Kidney (tissue), 14 donors: ENCODE data around the gene MUC2. TPM values are rescaled to one million over a fixed set of nuclear protein-coding genes. Genes with fewer than 3 reads are reported as not detected.

ENCODE experiments used
- DNase-seq, 5 donors: peaks; one replicate each; pipeline ENCODE4 v3.0.0-alpha.2; 2013 to 2020
- FAIRE-seq: peaks from 2 replicates; lab custom pipeline; 2012; peaks lifted over from hg19 to GRCh38; lab: Jason Lieb, UNC
- H3K27ac ChIP-seq, 2 donors: one replicate each; pipeline ENCODE4 v1.7.0; 2013; ENCODE audit warnings: low read depth in 2 of 2, low read length in 2 of 2, inconsistent platforms in 1 of 2
- H3K27me3 ChIP-seq: one replicate; pipeline ENCODE4 v1.7.1; 2013; ENCODE audit warnings: low read length, inconsistent platforms; ENCODE audit not compliant: control insufficient read depth, insufficient read depth
- H3K36me3 ChIP-seq, 3 donors: one replicate each; pipeline versions ENCODE4 v1.7.0 to v1.7.1; 2013; ENCODE audit warnings: low read length in 3 of 3, control low read depth in 1 of 3, inconsistent platforms in 1 of 3; ENCODE audit not compliant: insufficient read depth in 3 of 3, control insufficient read depth in 2 of 3
- H3K4me1 ChIP-seq, 3 donors: one replicate each; pipeline versions ENCODE4 v1.7.0 to v1.7.1; 2013; ENCODE audit warnings: low read length in 3 of 3, inconsistent platforms in 1 of 3, low read depth in 1 of 3; ENCODE audit not compliant: control insufficient read depth in 2 of 3, insufficient read depth in 2 of 3
- H3K4me3 ChIP-seq, 3 donors: one replicate each; pipeline versions ENCODE4 v1.7.0 to v1.8.1; 2013; ENCODE audit warnings: low read length in 3 of 3, control low read depth in 1 of 3, inconsistent platforms in 1 of 3
- H3K9ac ChIP-seq, 3 donors: one replicate each; pipeline versions ENCODE4 v1.7.0 to v1.7.1; 2013; ENCODE audit warnings: low read length in 3 of 3, control low read depth in 1 of 3, inconsistent platforms in 1 of 3
- H3K9me3 ChIP-seq, 3 donors: one replicate each; pipeline versions ENCODE4 v1.7.0 to v1.7.1; 2013; ENCODE audit warnings: low read length in 3 of 3, control low read depth in 1 of 3, inconsistent platforms in 1 of 3; ENCODE audit not compliant: control insufficient read depth in 2 of 3, insufficient read depth in 1 of 3
- CTCF ChIP-seq: IDR thresholded peaks from 3 replicates; pipeline ENCODE4 v1.5.1; 2012; ENCODE audit warnings: mild to moderate bottlenecking, moderate library complexity, borderline replicate concordance; ENCODE audit not compliant: insufficient read depth; ENCODE audit errors: extremely low read depth
- intact Hi-C: fragments of 100-400 bp; cut with DNase I; formaldehyde crosslinking; loops from one replicate; pipeline ENCODE4 v1.11.1; 2022
- polyA plus RNA-seq: library from polyadenylated mRNA; stranded (reverse); fragments of 350-450 nt; fragmentation: Illumina TruSeq; extraction: RNeasy Lipid Tissue Mini Kit (QIAGEN cat#74804); gene quantifications from one replicate; pipeline ENCODE4 v1.2.3, GENCODE V29; 2014; ENCODE audit warnings: low read depth, low replicate concordance; ENCODE audit not compliant: insufficient read depth
- total RNA-seq: library from RNA; stranded (reverse); fragmentation: NEBNext Ultra II Directional; extraction: Animal tissue kit (Norgen Biotek cat#: 25700); gene quantifications from one replicate; pipeline ENCODE4 v1.2.1, GENCODE V29; 2021
- donor health status: control.
- donor health status: control.
- donor health status: control.
- donor health status: control.
- donor health status: control.
- donor health status: DM: yes; HTN: yes; CAD: no.
- donor health status: Normal renal cell carcinoma (clear cell type).

The MUC2 gene
- total and polyA plus RNA-seq, 2 donors from 2014 or later, result not detected

- no peak overlapping the region for H3K27ac ChIP-seq
- no peaks in the 10 kb centered on the region for H3K4me1 ChIP-seq
- H3K9ac ChIP-seq, result no peak overlapping the region
- FAIRE-seq (no peak), DNase-seq (peak in 1 of 5 donors; percentile 53)
- no peaks in the 10 kb centered on the region for H3K36me3 ChIP-seq
- no peak for TF ChIP-seq CTCF
- no peak overlapping the region for H3K4me3 ChIP-seq
- intact Hi-C loops, result no loop called here
- H3K9me3 ChIP-seq, result no peaks in the 10 kb centered on the region
- H3K27me3 ChIP-seq, result no peaks in the 10 kb centered on the region
Measured at GRCh38 chr11:1081601-1082311, 7.1 kb downstream of the MUC2 start.

- H3K4me3 ChIP-seq, result no peak overlapping the region
- FAIRE-seq (no peak), DNase-seq (peak in 1 of 5 donors; percentile 59)
- no peak overlapping the region for H3K9ac ChIP-seq
- no peak overlapping the region for H3K27ac ChIP-seq
- no peaks in the 10 kb centered on the region for H3K9me3 ChIP-seq
- no peaks in the 10 kb centered on the region for H3K4me1 ChIP-seq
- intact Hi-C loops, result no loop called here
- no peak for TF ChIP-seq CTCF
- no peaks in the 10 kb centered on the region for H3K36me3 ChIP-seq
- H3K27me3 ChIP-seq, result no peaks in the 10 kb centered on the region
Measured at GRCh38 chr11:1082346-1082727, 7.7 kb downstream of the MUC2 start.

GRCh38 chr11:1082728-1083620 lies 8.3 kb downstream of the MUC2 start:
- no peaks in the 10 kb centered on the region for H3K9me3 ChIP-seq
- TF ChIP-seq CTCF, result no peak
- H3K27ac ChIP-seq, result no peak overlapping the region
- no peak overlapping the region for H3K9ac ChIP-seq
- no peak for FAIRE-seq
- no peaks in the 10 kb centered on the region for H3K4me1 ChIP-seq
- DNase-seq, result peak in 1 of 5 donors; percentile 66
- H3K4me3 ChIP-seq, result no peak overlapping the region
- H3K36me3 ChIP-seq, result no peaks in the 10 kb centered on the region
- intact Hi-C loops, result no loop called here
- H3K27me3 ChIP-seq, result no peaks in the 10 kb centered on the region
